WTC11 (cell line): ENCODE results near the gene ATP5MG. TPM values are rescaled to one million over a fixed set of nuclear protein-coding genes. Genes with fewer than 3 reads are reported as not detected.

Experiments used
- ATAC-seq: fragments of 200-7000 bp; cut with Tn5 transposase; 2 replicates; pipeline ENCODE4 v1.10.0; 2021; ENCODE audit warnings: mild to moderate bottlenecking, moderate library complexity
- CTCF ChIA-PET: fragments of 300-600 bp; sonication (Branson Sonifier 250); formaldehyde crosslinking; loops from one replicate; lab custom pipeline; 2021; ENCODE audit warnings: antibody characterized with exemption; lab: Charles Lee
- POLR2A ChIA-PET: fragments of 350-600 bp; sonication (Branson Sonifier 250); formaldehyde crosslinking; loops from one replicate; lab custom pipeline; 2021; ENCODE audit warnings: antibody characterized with exemption; lab: Charles Lee
- DNase-seq: peaks from one replicate; pipeline ENCODE4 v3.0.0; 2021; ENCODE audit warnings: low spot score
- H3K27ac Mint-ChIP-seq: 2 replicates; pipeline ENCODE4 v1.8.0; 2021; ENCODE audit warnings: mixed read lengths
- H3K27me3 Mint-ChIP-seq: 2 replicates; pipeline ENCODE4 v1.8.0; 2021; ENCODE audit warnings: low read depth, mild to moderate bottlenecking, moderate library complexity, mixed read lengths
- H3K36me3 Mint-ChIP-seq: 2 replicates; pipeline ENCODE4 v1.8.0; 2021; ENCODE audit warnings: mixed read lengths
- H3K4me1 Mint-ChIP-seq: 2 replicates; pipeline ENCODE4 v1.8.0; 2022; ENCODE audit warnings: mixed read lengths
- H3K4me3 Mint-ChIP-seq: 2 replicates; pipeline ENCODE4 v1.8.0; 2021; ENCODE audit warnings: mild to moderate bottlenecking, moderate library complexity, mixed read lengths
- H3K9me3 Mint-ChIP-seq: 2 replicates; pipeline ENCODE4 v1.8.0; 2021; ENCODE audit warnings: mixed read lengths
- CDX4 ChIP-seq: fragments of 250-450 bp; sonication (Bioruptor Pico); IDR thresholded peaks from 2 replicates; pipeline ENCODE4 v1.9.0; 2021; ENCODE audit warnings: moderate library complexity, mild to moderate bottlenecking, inconsistent platforms, borderline replicate concordance
- CREM ChIP-seq: sonication (generic); formaldehyde crosslinking; IDR thresholded peaks from 2 replicates; pipeline ENCODE4 v1.8.1; 2022; ENCODE audit warnings: mild to moderate bottlenecking, missing genetic modification reagents, moderate library complexity
- E2F1 ChIP-seq: sonication (generic); formaldehyde crosslinking; IDR thresholded peaks from 2 replicates; pipeline ENCODE4 v1.8.0; 2022; ENCODE audit warnings: mild to moderate bottlenecking, missing genetic modification reagents
- ERG ChIP-seq: fragments of 250-450 bp; sonication (Bioruptor Pico); IDR thresholded peaks from 2 replicates; pipeline ENCODE4 v1.8.0; 2021; ENCODE audit warnings: mild to moderate bottlenecking
- HMGA2 ChIP-seq: fragments of 250-450 bp; sonication (Bioruptor Pico); IDR thresholded peaks from 2 replicates; pipeline ENCODE4 v1.4.0; 2021; ENCODE audit warnings: mild to moderate bottlenecking, moderate library complexity
- JAZF1 ChIP-seq: fragments of 250-450 bp; sonication (Bioruptor Pico); IDR thresholded peaks from 2 replicates; pipeline ENCODE4 v1.9.0; 2021; ENCODE audit warnings: moderate library complexity, mild to moderate bottlenecking, inconsistent platforms
- KAT7 ChIP-seq: sonication (generic); formaldehyde crosslinking; IDR thresholded peaks from 2 replicates; pipeline ENCODE4 v1.8.1; 2023; ENCODE audit warnings: missing genetic modification reagents, mild to moderate bottlenecking, borderline replicate concordance
- MXD4 ChIP-seq: fragments of 250-450 bp; sonication (Bioruptor Pico); IDR thresholded peaks from 2 replicates; pipeline ENCODE4 v1.8.0; 2021; ENCODE audit warnings: mild to moderate bottlenecking, moderate library complexity, borderline replicate concordance
- NFYB ChIP-seq: sonication (generic); formaldehyde crosslinking; conservative IDR thresholded peaks from 2 replicates; pipeline ENCODE4 v1.8.0; 2022; ENCODE audit warnings: low read depth, missing genetic modification reagents
- OVOL2 ChIP-seq: fragments of 250-450 bp; sonication (Bioruptor Pico); IDR thresholded peaks from 2 replicates; pipeline ENCODE4 v1.9.0; 2021; ENCODE audit warnings: mild to moderate bottlenecking, borderline replicate concordance
- SOX15 ChIP-seq: fragments of 250-450 bp; sonication (Bioruptor Pico); IDR thresholded peaks from 2 replicates; pipeline ENCODE4 v1.9.0; 2021; ENCODE audit warnings: mild to moderate bottlenecking
- USF2 ChIP-seq: sonication (generic); formaldehyde crosslinking; IDR thresholded peaks from 2 replicates; pipeline ENCODE4 v1.8.1; 2023; ENCODE audit warnings: mild to moderate bottlenecking, missing genetic modification reagents, moderate library complexity
- ZBTB21 ChIP-seq: sonication (generic); formaldehyde crosslinking; IDR thresholded peaks from 2 replicates; pipeline ENCODE4 v1.8.1; 2023; ENCODE audit warnings: mild to moderate bottlenecking, missing genetic modification reagents, borderline replicate concordance
- ZNF121 ChIP-seq: sonication (generic); formaldehyde crosslinking; IDR thresholded peaks from 2 replicates; pipeline ENCODE4 v1.8.0; 2023; ENCODE audit warnings: missing genetic modification reagents
- ZNF219 ChIP-seq: sonication (generic); formaldehyde crosslinking; IDR thresholded peaks from 2 replicates; pipeline ENCODE4 v1.8.0; 2023; ENCODE audit warnings: missing genetic modification reagents, mild to moderate bottlenecking, borderline replicate concordance
- ZNF232 ChIP-seq: sonication (generic); formaldehyde crosslinking; IDR thresholded peaks from 2 replicates; pipeline ENCODE4 v1.8.0; 2022; ENCODE audit warnings: mild to moderate bottlenecking, missing genetic modification reagents
- ZNF281 ChIP-seq: sonication (generic); formaldehyde crosslinking; IDR thresholded peaks from 2 replicates; pipeline ENCODE4 v1.8.0; 2023; ENCODE audit warnings: mild to moderate bottlenecking, missing genetic modification reagents
- ZNF512 ChIP-seq: sonication (generic); formaldehyde crosslinking; IDR thresholded peaks from 2 replicates; pipeline ENCODE4 v1.8.1; 2022; ENCODE audit warnings: missing genetic modification reagents, borderline replicate concordance
- ZNF671 ChIP-seq: fragments of 250-450 bp; sonication (Bioruptor Pico); IDR thresholded peaks from 2 replicates; pipeline ENCODE4 v1.8.0; 2021; ENCODE audit warnings: mild to moderate bottlenecking
- total RNA-seq: library from RNA; stranded (reverse); gene quantifications from 3 replicates; pipeline ENCODE4 v1.2.3, GENCODE V29; 2021

Gene ATP5MG
- total RNA-seq, 1 experiment from 2014 or later, result 251 TPM

- TF ChIP-seq CREM (CRISPR knock-in tag) (no peak), ZNF219 (no peak), ZNF281 (CRISPR knock-in tag) (no peak)
- TF ChIP-seq, all 79 proteins: peak for 0
These were observed 27.5 kb upstream of the ATP5MG start (continued) for GRCh38 chr11:118373871-118374270.

GRCh38 chr11:118374729-118375128 lies 26.7 kb upstream of the ATP5MG start:
- Mint-ChIP-seq H3K36me3 (peaks cover 51% of the 10 kb centered on the region), H3K9me3 (no peaks in the 10 kb centered on the region), H3K27me3 (no peaks in the 10 kb centered on the region), H3K4me3 (no peak overlapping the region), H3K4me1 (0 out of 2 replicates have a peak, but pooled peaks cover 4% of the 10 kb centered on the region), H3K27ac (no peak overlapping the region)
- ChIA-PET CTCF (interaction anchor here (1.6 kb wide), 1 partner anchor 204 kb away, joined by 3 read pairs; no protein-coding TSS in a partner anchor), POLR2A (interaction anchor here (0.7 kb wide), 1 partner anchor 16 kb away, joined by 3 read pairs; no protein-coding TSS in a partner anchor)
- ATAC-seq (no peak), DNase-seq (no peak)
- TF ChIP-seq ZNF219 (no peak), ZNF671 (CRISPR knock-in tag) (no peak), OVOL2 (CRISPR knock-in tag) (no peak)

GRCh38 chr11:118375978-118376377 lies 25.4 kb upstream of the ATP5MG start:
- H3K27ac Mint-ChIP-seq, result no peak overlapping the region
- no peak for TF ChIP-seq JAZF1
- TF ChIP-seq NFYB (CRISPR knock-in tag), result no peak
- H3K36me3 Mint-ChIP-seq, result peaks cover 41% of the 10 kb centered on the region
- no peak for ATAC-seq
- ChIA-PET CTCF (interaction anchor here (1.6 kb wide), 1 partner anchor 205 kb away, joined by 3 read pairs; no protein-coding TSS in a partner anchor), POLR2A (no interaction called here)
- H3K9me3 Mint-ChIP-seq, result no peaks in the 10 kb centered on the region
- DNase-seq, result no peak
- H3K4me3 Mint-ChIP-seq, result no peak overlapping the region
- no peaks in the 10 kb centered on the region for H3K4me1 Mint-ChIP-seq
- no peaks in the 10 kb centered on the region for H3K27me3 Mint-ChIP-seq

- Mint-ChIP-seq H3K27ac (no peak overlapping the region), H3K27me3 (no peaks in the 10 kb centered on the region), H3K4me3 (no peak overlapping the region)
- TF ChIP-seq ZBTB21 (CRISPR knock-in tag) (no peak), CDX4 (CRISPR knock-in tag) (no peak), ZNF232 (CRISPR knock-in tag) (no peak), MXD4 (no peak), KAT7 (CRISPR knock-in tag) (no peak), ZNF121 (no peak), USF2 (CRISPR knock-in tag) (no peak), HMGA2 (CRISPR knock-in tag) (no peak)
- TF ChIP-seq, all 79 proteins: peak for 0
- DNase-seq (no peak), ATAC-seq (no peak)
- ChIA-PET POLR2A (no interaction called here), CTCF (interaction anchor here (0.5 kb wide), 1 partner anchor 53 kb away, joined by 4 read pairs; no protein-coding TSS in a partner anchor)
- Mint-ChIP-seq H3K9me3 (no peaks in the 10 kb centered on the region), H3K36me3 (peaks cover 25% of the 10 kb centered on the region), H3K4me1 (no peaks in the 10 kb centered on the region)
These were observed 21.9 kb upstream of the ATP5MG start for GRCh38 chr11:118379497-118379896.

GRCh38 chr11:118380571-118380970 lies 20.8 kb upstream of the ATP5MG start:
- POLR2A ChIA-PET, result no interaction called here
- no peak overlapping the region for H3K27ac Mint-ChIP-seq
- TF ChIP-seq ZNF512 (CRISPR knock-in tag) (no peak), SOX15 (CRISPR knock-in tag) (no peak), E2F1 (CRISPR knock-in tag) (no peak), KAT7 (CRISPR knock-in tag) (no peak), ERG (CRISPR knock-in tag) (no peak)

More at GRCh38 chr11:118380571-118380970, 20.8 kb upstream of the ATP5MG start:
- Mint-ChIP-seq H3K36me3 (peaks cover 32% of the 10 kb centered on the region), H3K4me3 (no peak overlapping the region), H3K27me3 (no peaks in the 10 kb centered on the region), H3K4me1 (no peaks in the 10 kb centered on the region), H3K9me3 (no peaks in the 10 kb centered on the region)
- CTCF ChIA-PET, result no interaction called here
- DNase-seq (no peak), ATAC-seq (no peak)
